DND-41 (cell line): ENCODE data around the gene TMEM258.

ENCODE experiments used
- ATAC-seq: fragments of 200-7000 bp; cut with Tn5 transposase; 3 replicates; pipeline ENCODE4 v1.9.1; 2021; ENCODE audit warnings: low read depth; ENCODE audit not compliant: insufficient read depth
- DNase-seq: peaks from one replicate; pipeline ENCODE4 v3.0.0-alpha.2; 2020
- H2AFZ ChIP-seq: 2 replicates; pipeline ENCODE4 v1.6.0; 2012; ENCODE audit warnings: low read depth, low read length
- H3K27ac ChIP-seq: 2 replicates; pipeline ENCODE4 v1.5.1; 2012; ENCODE audit warnings: low read length, inconsistent platforms
- H3K27me3 ChIP-seq: fragments of 200-600 bp; sonication (generic); 2 replicates; pipeline ENCODE4 v1.6.0; 2012; ENCODE audit warnings: low read length, mild to moderate bottlenecking, inconsistent platforms; ENCODE audit not compliant: insufficient read depth, poor library complexity
- H3K36me3 ChIP-seq: 2 replicates; pipeline ENCODE4 v1.5.1; 2012; ENCODE audit warnings: low read length, inconsistent platforms; ENCODE audit not compliant: insufficient read depth
- H3K4me1 ChIP-seq: 2 replicates; pipeline ENCODE4 v1.5.1; 2012; ENCODE audit warnings: mild to moderate bottlenecking, low read length; ENCODE audit not compliant: insufficient read depth
- H3K4me2 ChIP-seq: 2 replicates; pipeline ENCODE4 v1.6.0; 2012; ENCODE audit warnings: mild to moderate bottlenecking, moderate library complexity, low read length, inconsistent platforms; ENCODE audit not compliant: insufficient read depth
- H3K4me3 ChIP-seq, 2 experiments: fragments of 200-600 bp in 1 of 2; shearing (Covaris generic) in 1 of 2; 2 replicates each; pipeline ENCODE4 v1.5.1; 2012 to 2016; ENCODE audit warnings: inconsistent platforms in 2 of 2, low read length in 2 of 2, mild to moderate bottlenecking in 2 of 2, low read depth in 1 of 2, moderate library complexity in 1 of 2
- H3K79me2 ChIP-seq: 2 replicates; pipeline ENCODE4 v1.6.0; 2012; ENCODE audit warnings: low read length, inconsistent platforms; ENCODE audit not compliant: insufficient read depth
- H3K9ac ChIP-seq: 2 replicates; pipeline ENCODE4 v1.6.0; 2012; ENCODE audit warnings: low read depth, mild to moderate bottlenecking, inconsistent platforms, low read length, moderate library complexity
- H3K9me3 ChIP-seq: 2 replicates; pipeline ENCODE4 v1.5.1; 2012; ENCODE audit warnings: low read length, moderate library complexity, mild to moderate bottlenecking, inconsistent platforms; ENCODE audit not compliant: insufficient read depth, severe bottlenecking
- H4K20me1 ChIP-seq: 2 replicates; pipeline ENCODE4 v1.6.0; 2012; ENCODE audit warnings: low read length; ENCODE audit not compliant: insufficient read depth
- EZH2 ChIP-seq: IDR thresholded peaks from 3 replicates; pipeline ENCODE4 v1.6.1; 2012; ENCODE audit warnings: borderline replicate concordance, low read depth, mild to moderate bottlenecking, moderate library complexity, low read length, inconsistent platforms; ENCODE audit not compliant: severe bottlenecking
- TF ChIP-seq, protein P1 (sequence below): IDR thresholded peaks from 2 replicates; pipeline ENCODE4 v1.5.1; 2012; ENCODE audit warnings: borderline replicate concordance, low read length, moderate library complexity, mild to moderate bottlenecking; ENCODE audit not compliant: poor library complexity, severe bottlenecking; ENCODE audit errors: extremely low read depth

The TMEM258 gene

DNA sequence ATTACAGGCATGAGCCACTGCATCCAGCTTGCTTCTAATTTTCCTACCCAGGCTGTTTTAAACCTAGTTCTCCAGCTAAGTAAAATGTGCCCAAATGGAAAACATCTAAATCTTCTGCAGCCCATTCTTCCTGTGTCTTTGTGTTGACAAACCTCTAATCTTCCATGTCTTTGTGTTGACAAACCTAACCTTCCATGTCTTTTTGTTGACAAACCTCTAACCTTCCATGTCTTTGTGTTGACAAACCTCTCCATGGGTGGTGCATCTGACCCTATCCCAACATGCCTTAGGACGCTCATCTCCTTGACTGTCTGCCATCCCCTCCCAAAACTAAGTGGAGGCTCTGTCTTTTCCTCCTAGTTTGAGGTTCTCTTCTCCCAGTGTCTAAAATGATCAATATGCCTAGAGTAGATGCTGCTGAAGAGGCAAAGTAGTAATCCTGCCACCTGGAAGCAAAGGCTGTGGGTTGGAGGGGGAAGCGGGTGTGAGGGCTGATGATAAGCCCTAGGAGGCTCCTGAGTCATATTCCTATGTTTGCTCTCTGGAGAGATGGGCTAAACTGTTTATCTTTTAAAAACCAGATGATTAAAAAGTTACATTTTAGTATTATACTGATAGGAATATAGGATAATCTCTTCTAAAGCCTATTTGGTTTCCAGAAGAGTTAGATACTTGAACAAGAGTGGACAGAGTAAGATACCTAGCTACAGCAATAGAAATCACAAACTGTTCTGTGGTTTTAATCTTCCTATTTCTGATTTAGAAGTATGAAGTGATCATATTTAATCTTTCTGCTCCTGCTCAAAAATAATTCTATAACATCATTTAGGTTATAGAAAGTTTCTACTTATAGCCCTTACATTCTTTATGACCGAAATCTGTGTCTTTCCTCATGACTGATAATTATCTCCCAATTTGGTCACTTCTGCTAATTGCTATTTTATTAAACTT is 8.2 kb upstream of the TMEM258 start:
- H3K4me3 ChIP-seq, result no peak overlapping the region
- H3K36me3 ChIP-seq, result peaks cover 96% of the 10 kb centered on the region
- peaks cover 38% of the 10 kb centered on the region for H4K20me1 ChIP-seq
- no peak overlapping the region for H2AFZ ChIP-seq
- no peak overlapping the region for H3K27ac ChIP-seq
- no peak for ATAC-seq
- H3K9me3 ChIP-seq, result no peaks in the 10 kb centered on the region
- H3K4me2 ChIP-seq, result no peak overlapping the region
- peaks cover 22% of the 10 kb centered on the region for H3K4me1 ChIP-seq
- DNase-seq, result no peak
- peaks cover 97% of the 10 kb centered on the region for H3K79me2 ChIP-seq
- H3K27me3 ChIP-seq, result no peaks in the 10 kb centered on the region
- TF ChIP-seq EZH2, result no peak
- TF ChIP-seq, protein P1, sequence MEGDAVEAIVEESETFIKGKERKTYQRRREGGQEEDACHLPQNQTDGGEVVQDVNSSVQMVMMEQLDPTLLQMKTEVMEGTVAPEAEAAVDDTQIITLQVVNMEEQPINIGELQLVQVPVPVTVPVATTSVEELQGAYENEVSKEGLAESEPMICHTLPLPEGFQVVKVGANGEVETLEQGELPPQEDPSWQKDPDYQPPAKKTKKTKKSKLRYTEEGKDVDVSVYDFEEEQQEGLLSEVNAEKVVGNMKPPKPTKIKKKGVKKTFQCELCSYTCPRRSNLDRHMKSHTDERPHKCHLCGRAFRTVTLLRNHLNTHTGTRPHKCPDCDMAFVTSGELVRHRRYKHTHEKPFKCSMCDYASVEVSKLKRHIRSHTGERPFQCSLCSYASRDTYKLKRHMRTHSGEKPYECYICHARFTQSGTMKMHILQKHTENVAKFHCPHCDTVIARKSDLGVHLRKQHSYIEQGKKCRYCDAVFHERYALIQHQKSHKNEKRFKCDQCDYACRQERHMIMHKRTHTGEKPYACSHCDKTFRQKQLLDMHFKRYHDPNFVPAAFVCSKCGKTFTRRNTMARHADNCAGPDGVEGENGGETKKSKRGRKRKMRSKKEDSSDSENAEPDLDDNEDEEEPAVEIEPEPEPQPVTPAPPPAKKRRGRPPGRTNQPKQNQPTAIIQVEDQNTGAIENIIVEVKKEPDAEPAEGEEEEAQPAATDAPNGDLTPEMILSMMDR, result no peak
- no peak overlapping the region for H3K9ac ChIP-seq

GRCh38 chr11:61799665-61800284 is 7.4 kb upstream of the TMEM258 start:
- Histone ChIP-seq H3K4me2 (no peak overlapping the region), H3K36me3 (peaks cover 96% of the 10 kb centered on the region), H4K20me1 (peaks cover 46% of the 10 kb centered on the region), H3K9me3 (no peaks in the 10 kb centered on the region), H2AFZ (no peak overlapping the region), H3K27ac (no peak overlapping the region), H3K9ac (no peak overlapping the region), H3K4me3 (no peak overlapping the region), H3K79me2 (peaks cover 99% of the 10 kb centered on the region), H3K27me3 (no peaks in the 10 kb centered on the region), H3K4me1 (peaks cover 31% of the 10 kb centered on the region)
- ATAC-seq, result no peak
- no peak for TF ChIP-seq EZH2
- TF ChIP-seq, protein P1, result no peak
- no peak for DNase-seq

DNA sequence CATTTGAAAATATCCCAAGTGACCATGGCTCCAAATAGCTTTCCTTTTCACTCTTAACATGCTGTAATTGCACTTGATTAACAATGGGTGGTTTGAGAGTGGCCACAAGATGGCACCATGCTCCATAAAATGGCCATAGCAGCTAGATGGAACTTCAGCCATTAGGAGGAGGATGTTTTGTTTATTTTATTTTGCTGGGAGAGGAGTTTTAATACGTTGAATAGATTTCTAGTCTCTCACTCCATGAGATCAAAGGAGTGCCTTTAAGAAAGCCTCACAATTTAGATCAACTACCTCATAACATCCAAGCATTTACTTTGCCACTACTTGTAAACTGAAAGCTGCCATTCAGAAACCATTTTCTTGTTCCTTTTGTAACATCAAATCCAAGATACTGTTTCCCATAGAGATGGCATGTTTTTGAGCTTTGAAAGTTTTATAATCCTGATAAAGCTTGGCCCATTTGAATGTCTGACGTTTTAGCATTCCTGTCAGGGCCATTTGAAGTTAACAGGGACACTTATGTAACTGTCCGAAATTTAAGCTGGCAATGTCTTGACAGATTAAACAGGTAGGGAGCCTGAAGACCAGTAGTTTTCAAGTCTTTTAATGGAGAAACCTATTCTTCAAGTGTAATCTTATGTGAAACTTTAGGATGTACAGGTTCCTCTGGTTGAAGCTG is 5.0 kb upstream of the TMEM258 start:
- Histone ChIP-seq H3K27ac (peak overlapping the region; percentile 36; the same call in 1 of the 2 replicates), H3K9ac (no peak overlapping the region), H2AFZ (no peak overlapping the region), H3K4me3 (no peak overlapping the region), H3K36me3 (peaks cover 76% of the 10 kb centered on the region), H3K4me1 (peaks cover 43% of the 10 kb centered on the region), H3K27me3 (no peaks in the 10 kb centered on the region), H3K9me3 (no peaks in the 10 kb centered on the region), H4K20me1 (peaks cover 40% of the 10 kb centered on the region), H3K79me2 (peaks cover 99% of the 10 kb centered on the region), H3K4me2 (peak overlapping the region; percentile 91; the same call in 1 of the 2 replicates)
- DNase-seq (peak; percentile 74), ATAC-seq (peak; percentile 37)
- TF ChIP-seq, protein P1, result peak; percentile 92
- no peak for TF ChIP-seq EZH2
